PFSK-1 (cell line): Measurements from ENCODE around the gene LGALS3BP.

Experiments
- FOXP2 ChIP-seq: optimal IDR thresholded peaks from 2 replicates; pipeline ENCODE3; 2011; ENCODE audit warnings: borderline replicate concordance, control low read depth, inconsistent platforms; ENCODE audit not compliant: insufficient read depth; ENCODE audit errors: extremely low read length, extremely low read depth
- POLR2AphosphoS5 ChIP-seq: IDR thresholded peaks from 2 replicates; pipeline ENCODE4 v1.6.1; 2012; ENCODE audit warnings: low read depth, mild to moderate bottlenecking, control low read depth, low read length, moderate library complexity
- SIN3A ChIP-seq: IDR thresholded peaks from 2 replicates; pipeline ENCODE4 v1.6.1; 2012; ENCODE audit warnings: mild to moderate bottlenecking, low read length, moderate library complexity, borderline replicate concordance; ENCODE audit not compliant: insufficient read depth
- TAF1 ChIP-seq: IDR thresholded peaks from 2 replicates; pipeline ENCODE4 v1.6.1; 2012; ENCODE audit warnings: low read length, control low read depth, borderline replicate concordance; ENCODE audit not compliant: insufficient read depth
- TF ChIP-seq, protein P1 (sequence below), 2 experiments: IDR thresholded peaks; 2 replicates each; pipeline versions ENCODE4 v1.6.1 to v1.8.0; 2011 to 2012; ENCODE audit warnings: low read depth in 2 of 2, low read length in 2 of 2, control low read depth in 1 of 2, inconsistent platforms in 1 of 2, mild to moderate bottlenecking in 1 of 2, moderate library complexity in 1 of 2; ENCODE audit not compliant: insufficient read depth in 1 of 2

LGALS3BP gene

DNA sequence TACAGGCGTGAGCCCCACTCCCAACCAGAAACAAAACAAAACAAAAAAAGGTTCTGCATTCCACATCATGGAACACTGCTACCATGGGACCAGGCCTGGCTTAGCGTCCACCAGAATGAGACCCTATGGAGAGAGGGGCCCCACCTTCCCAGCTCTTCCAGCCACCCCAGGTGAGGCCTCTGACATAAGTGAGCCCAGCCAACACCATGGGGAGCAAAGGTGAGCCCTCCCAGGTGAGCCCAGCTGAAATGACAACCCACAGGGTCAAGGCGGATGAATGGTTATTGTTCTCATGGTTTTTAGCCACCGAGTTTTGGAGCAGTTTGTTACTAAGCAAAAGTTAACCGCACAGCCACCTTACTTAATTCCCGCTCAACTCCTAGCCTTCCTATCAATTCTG is 16.3 kb downstream of the LGALS3BP start:
- TF ChIP-seq SIN3A (no peak), POLR2AphosphoS5 (no peak), TAF1 (no peak), FOXP2 (no peak)
- TF ChIP-seq, protein P1, sequence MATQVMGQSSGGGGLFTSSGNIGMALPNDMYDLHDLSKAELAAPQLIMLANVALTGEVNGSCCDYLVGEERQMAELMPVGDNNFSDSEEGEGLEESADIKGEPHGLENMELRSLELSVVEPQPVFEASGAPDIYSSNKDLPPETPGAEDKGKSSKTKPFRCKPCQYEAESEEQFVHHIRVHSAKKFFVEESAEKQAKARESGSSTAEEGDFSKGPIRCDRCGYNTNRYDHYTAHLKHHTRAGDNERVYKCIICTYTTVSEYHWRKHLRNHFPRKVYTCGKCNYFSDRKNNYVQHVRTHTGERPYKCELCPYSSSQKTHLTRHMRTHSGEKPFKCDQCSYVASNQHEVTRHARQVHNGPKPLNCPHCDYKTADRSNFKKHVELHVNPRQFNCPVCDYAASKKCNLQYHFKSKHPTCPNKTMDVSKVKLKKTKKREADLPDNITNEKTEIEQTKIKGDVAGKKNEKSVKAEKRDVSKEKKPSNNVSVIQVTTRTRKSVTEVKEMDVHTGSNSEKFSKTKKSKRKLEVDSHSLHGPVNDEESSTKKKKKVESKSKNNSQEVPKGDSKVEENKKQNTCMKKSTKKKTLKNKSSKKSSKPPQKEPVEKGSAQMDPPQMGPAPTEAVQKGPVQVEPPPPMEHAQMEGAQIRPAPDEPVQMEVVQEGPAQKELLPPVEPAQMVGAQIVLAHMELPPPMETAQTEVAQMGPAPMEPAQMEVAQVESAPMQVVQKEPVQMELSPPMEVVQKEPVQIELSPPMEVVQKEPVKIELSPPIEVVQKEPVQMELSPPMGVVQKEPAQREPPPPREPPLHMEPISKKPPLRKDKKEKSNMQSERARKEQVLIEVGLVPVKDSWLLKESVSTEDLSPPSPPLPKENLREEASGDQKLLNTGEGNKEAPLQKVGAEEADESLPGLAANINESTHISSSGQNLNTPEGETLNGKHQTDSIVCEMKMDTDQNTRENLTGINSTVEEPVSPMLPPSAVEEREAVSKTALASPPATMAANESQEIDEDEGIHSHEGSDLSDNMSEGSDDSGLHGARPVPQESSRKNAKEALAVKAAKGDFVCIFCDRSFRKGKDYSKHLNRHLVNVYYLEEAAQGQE (IDR thresholded peaks at IDR 0.05; ENCODE audit: insufficient read depth in 1 of 2, low read depth in 2 of 2, low read length in 2 of 2), result no peak

- TF ChIP-seq SIN3A (no peak), FOXP2 (no peak), POLR2AphosphoS5 (no peak), TAF1 (no peak)
- TF ChIP-seq, protein P1 (IDR thresholded peaks at IDR 0.05; ENCODE audit: insufficient read depth in 1 of 2, low read depth in 2 of 2, low read length in 2 of 2), result no peak
Observed at GRCh38 chr17:78962345-78962983, 17.3 kb downstream of the LGALS3BP start.

DNA sequence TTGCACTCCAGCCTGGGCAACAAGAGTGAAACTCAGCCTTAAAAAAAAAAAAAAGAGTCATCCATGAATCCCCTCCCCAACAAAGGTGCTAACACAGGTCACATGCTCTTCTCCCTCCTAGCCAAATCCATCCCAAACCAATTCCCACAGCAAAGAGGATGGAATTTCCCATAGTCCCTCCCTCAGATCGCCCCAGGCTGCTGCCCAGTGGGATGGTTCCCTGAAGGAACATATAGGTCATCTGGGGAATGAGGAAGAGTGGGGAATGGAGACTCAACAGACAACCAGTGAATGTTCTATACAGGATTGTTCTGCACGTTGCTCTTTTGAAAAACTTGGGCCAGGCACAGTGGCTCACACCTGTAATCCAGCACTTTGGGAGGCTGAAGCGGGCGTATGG is 18.2 kb downstream of the LGALS3BP start:
- TF ChIP-seq SIN3A (no peak), TAF1 (no peak), POLR2AphosphoS5 (no peak), FOXP2 (no peak)
- TF ChIP-seq, protein P1 (IDR thresholded peaks at IDR 0.05; ENCODE audit: insufficient read depth in 1 of 2, low read depth in 2 of 2, low read length in 2 of 2), result no peak

DNA sequence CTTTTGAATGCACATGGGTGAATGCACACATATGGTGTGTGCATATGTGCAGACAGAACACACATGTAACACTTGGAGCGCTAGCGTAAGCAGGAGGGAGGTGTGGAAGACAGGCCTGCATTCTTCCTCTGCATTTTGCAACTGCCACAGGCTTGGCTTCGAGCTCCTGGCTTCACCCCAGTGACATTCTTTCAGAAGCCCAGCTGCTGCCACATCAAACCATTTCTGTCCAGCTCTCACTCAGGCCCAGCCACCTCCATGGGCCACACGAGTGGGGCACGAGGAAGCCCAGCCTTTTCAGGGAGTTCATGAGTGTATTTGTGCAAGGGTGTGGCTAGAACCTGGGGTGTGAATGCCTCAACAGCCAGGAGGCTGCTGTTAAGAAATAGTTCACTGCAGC is 18.8 kb downstream of the LGALS3BP start:
- TF ChIP-seq, protein P1 (IDR thresholded peaks at IDR 0.05; ENCODE audit: insufficient read depth in 1 of 2, low read depth in 2 of 2, low read length in 2 of 2), result no peak
- no peak for TF ChIP-seq SIN3A
- no peak for TF ChIP-seq FOXP2
- no peak for TF ChIP-seq POLR2AphosphoS5
- TF ChIP-seq TAF1, result no peak

DNA sequence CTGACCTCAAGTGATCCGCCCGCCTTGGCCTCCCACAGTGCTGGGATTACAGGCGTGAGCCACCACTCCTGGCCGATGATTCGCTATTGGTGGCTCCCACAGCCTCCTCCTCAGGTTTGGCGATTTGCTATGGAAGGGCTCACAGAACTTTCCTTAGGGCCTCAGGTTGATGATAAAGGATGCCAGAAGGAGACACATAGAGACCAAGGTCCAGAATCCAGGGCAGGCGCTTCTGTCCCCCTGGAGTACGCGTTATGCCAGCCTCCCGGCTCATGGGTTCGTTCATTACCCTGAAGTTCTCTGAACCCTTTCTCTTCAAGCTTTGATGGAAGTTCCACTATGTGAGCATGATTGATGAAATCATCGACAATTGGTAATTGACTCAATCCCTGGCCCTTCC is 19.9 kb downstream of the LGALS3BP start:
- no peak for TF ChIP-seq POLR2AphosphoS5
- no peak for TF ChIP-seq TAF1

GRCh38 chr17:78958641-78959127 is 21.0 kb downstream of the LGALS3BP start:
- TF ChIP-seq SIN3A (no peak), POLR2AphosphoS5 (no peak), TAF1 (no peak), FOXP2 (no peak)
- TF ChIP-seq, protein P1 (IDR thresholded peaks at IDR 0.05; ENCODE audit: insufficient read depth in 1 of 2, low read depth in 2 of 2, low read length in 2 of 2), result no peak
